Dermis microvascular lymphatic vessel endothelial cell (primary cell): ENCODE measurements around the gene TNRC6C. TPM values are rescaled to one million over a fixed set of nuclear protein-coding genes. Genes with fewer than 3 reads are reported as not detected.
"Not testable (repeated sequence)": the region's sequence is repeated elsewhere in the genome, so short reads cannot be mapped to it uniquely, and the experiment has no call there.

Source experiments
- DNase-seq, 2 donors: peaks; one replicate each; pipeline versions ENCODE4 v3.0.0 to v3.0.0-alpha.2; 2010; ENCODE audit warnings: low read depth in 2 of 2
- total RNA-seq: library from RNA; depleted of rRNA; stranded (reverse); fragments of >200 nt; gene quantifications from 2 replicates; pipeline ENCODE4 v1.2.1, GENCODE V29; 2014

Gene TNRC6C
- total RNA-seq, 1 donor from 2014 or later: 5.5 TPM

DNA sequence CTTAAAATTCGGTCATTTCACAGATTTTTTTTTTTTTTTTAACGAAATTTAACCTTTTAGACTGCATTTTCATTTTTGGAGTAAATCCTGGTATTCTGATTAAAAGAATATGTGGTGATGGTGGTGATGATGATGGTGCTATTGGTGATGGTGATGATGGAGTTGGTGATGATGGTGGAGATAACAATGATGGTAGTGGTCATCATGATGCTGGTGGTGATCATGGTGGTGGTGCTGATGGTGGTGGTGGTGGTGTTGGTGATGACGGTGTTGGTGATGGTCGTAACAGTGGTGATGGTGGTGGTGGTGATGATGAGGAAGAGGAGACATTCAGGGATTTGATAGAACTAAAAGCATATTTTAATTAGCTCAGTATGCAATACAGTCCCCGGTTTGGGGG lies 84.0 kb downstream of the TNRC6C start:
- DNase-seq: no peak

DNA sequence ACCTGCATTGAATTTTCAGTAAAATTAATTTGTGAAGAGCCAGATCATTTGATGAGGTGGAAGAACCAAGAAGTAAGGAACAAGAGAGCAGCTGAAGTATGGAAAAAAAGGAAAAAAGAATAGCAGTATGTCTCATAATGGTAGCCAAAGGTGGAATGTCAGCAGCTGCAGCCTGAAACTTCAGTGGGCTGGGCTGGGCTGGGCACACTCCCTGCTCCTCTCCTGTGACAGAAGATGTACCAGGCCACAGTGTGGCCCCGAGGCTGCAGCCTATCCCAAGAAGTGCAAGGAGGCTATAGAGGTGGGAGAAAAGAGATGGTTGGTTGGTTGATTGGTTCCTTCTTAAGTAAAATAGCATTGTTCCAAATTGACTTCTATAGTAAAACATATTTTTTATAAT lies 84.5 kb downstream of the TNRC6C start:
- DNase-seq: no peak

DNA sequence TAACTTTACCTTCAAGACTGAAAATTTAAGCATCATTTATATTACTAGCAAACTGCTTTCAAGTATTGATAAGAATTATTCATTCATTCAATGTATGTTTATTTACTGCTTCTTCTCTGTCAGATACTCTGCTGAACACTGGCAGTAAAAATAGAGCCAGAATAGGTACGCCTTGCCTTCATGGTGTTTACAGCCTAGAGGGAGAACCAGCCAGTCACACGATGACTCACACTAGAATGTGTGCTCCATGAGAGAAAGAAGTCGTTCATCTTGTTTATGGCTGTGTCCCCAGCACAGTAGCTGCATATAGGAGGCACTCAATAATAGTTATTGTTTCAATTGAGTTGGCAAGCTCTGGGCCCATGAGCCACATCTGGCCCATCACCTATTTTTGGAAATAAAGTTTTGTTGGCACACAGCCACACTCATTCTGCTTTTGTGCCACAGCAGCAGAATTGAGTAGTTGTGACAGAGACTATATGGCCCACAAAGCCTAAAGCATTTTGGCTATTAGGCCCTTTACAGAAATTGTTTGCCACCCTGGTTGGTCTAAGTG lies 85.9 kb downstream of the TNRC6C start:
- DNase-seq: peak; percentile 26 to 39

GRCh38 chr17:78045316-78045715 lies 86.8 kb downstream of the TNRC6C start:
- no peak for DNase-seq

GRCh38 chr17:78046923-78047322 lies 88.4 kb downstream of the TNRC6C start:
- no peak for DNase-seq

GRCh38 chr17:78048346-78049292 lies 90.1 kb downstream of the TNRC6C start:
- DNase-seq: no peak

DNA sequence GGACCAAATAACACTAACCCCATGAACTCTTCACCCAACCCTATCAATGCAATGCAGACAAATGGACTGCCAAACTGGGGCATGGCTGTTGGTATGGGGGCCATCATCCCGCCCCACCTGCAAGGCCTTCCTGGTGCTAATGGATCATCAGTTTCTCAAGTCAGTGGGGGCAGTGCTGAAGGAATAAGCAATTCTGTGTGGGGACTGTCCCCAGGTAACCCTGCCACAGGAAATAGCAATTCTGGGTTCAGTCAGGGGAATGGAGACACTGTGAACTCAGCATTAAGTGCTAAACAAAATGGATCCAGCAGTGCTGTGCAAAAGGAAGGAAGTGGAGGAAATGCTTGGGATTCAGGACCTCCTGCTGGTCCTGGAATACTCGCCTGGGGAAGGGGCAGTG lies 91.1 kb downstream of the TNRC6C start:
- peak in 1 of 2 donors; percentile 8 for DNase-seq

- DNase-seq: no peak
Measured at GRCh38 chr17:78051186-78051972, 92.9 kb downstream of the TNRC6C start.

- no peak for DNase-seq
Measured at GRCh38 chr17:78053777-78054468, 95.4 kb downstream of the TNRC6C start.

GRCh38 chr17:78057113-78057740 lies 98.7 kb downstream of the TNRC6C start:
- DNase-seq: no peak

DNA sequence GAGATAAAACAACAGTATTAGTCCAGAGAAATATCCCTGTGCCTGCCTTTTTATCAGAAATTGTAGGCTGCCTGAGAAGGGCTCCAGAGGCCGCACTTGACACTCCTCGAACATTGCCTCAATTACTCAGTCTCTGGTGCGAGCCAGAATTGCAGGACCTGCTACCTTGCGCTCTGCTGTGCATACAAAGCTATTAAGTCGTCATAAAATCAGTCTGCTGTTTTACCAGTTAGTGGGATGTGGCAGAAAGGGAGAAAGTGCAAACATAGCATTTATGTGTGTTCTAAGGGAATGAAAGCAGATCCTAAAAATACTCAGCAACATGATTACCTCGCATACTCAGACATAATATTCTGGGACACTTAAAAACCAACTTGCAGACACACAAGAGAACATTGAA lies 99.5 kb downstream of the TNRC6C start:
- DNase-seq: no peak

DNA sequence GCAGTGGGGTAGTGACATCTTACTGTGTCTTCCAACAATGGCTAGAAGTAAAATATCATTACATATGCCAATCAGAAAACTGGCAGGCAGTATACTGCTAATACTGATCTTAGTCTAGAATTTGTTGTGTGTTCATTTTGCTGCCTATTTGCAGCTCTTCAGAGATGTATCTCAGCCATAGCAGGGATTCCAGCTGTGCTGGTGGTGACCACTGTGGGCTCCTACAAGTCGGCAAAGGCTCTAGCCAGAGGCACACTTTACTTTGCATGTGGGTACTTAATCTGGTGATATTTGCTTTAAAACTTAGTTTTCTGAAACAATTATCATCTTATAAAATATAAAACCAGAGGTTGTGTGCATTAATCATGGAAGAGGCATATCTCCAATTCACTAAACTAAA lies 100.1 kb downstream of the TNRC6C start:
- no peak for DNase-seq

GRCh38 chr17:78062596-78062995 lies 104.1 kb downstream of the TNRC6C start:
- no peak for DNase-seq

DNA sequence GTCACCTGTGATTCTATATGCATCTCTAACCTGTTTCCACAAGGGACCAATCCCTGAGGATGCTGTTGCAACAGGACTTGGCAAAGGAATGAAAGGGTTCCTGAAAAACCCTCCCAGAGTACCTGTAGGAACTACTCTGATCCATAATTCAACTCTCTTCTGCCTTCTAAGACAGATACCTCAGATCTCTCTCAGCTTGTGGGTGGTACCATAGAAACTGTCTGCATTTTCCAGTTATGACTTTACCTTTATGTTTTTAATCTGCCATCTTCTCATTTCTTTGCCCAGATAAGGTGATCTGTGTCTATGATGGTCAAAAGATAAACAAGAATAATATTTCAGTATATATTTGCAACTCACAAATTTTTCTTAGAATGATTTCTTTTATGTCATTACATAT lies 105.0 kb downstream of the TNRC6C start:
- DNase-seq: no peak

DNA sequence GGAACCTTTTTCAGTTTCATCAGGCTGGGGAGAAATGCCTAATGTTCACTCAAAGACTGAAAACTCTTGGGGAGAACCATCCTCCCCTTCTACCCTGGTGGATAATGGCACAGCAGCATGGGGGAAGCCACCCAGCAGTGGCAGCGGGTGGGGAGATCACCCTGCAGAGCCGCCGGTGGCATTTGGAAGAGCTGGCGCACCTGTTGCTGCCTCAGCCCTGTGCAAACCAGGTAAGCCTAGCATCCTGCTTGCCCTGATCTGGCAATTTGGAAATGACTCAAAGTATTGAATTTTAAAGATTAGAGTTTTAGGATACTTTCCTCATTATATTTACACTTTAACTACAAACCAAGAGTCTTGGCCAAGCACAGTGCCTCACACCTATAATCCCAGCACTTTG lies 106.2 kb downstream of the TNRC6C start:
- DNase-seq: no peak

- not testable (repeated sequence) for DNase-seq
Measured at GRCh38 chr17:78066976-78067375, 108.5 kb downstream of the TNRC6C start.

DNA sequence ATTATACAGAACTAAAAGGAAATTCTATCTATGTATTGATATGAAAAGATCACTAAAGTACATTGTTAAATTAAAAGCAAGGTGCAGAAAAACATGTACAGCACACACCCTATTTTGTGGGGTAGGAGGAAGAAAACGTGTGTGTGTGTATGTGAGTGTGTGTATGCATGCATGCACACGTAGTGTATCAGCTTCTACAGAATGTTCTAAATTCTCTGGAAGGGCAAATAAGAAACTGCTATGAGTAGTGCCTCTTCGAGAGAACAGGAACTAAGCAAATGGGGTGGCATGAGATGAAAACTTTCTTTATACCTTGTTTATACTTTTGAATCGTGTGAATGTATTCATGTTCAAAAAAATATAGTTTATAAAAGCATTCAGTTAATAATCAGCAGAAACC lies 111.2 kb downstream of the TNRC6C start:
- DNase-seq: no peak

- no peak for DNase-seq
Measured at GRCh38 chr17:78072961-78073360, 114.5 kb downstream of the TNRC6C start.

- DNase-seq: no peak
Measured at GRCh38 chr17:78075011-78075410, 116.5 kb downstream of the TNRC6C start.

GRCh38 chr17:78075545-78075944 lies 117.0 kb downstream of the TNRC6C start:
- no peak for DNase-seq

DNA sequence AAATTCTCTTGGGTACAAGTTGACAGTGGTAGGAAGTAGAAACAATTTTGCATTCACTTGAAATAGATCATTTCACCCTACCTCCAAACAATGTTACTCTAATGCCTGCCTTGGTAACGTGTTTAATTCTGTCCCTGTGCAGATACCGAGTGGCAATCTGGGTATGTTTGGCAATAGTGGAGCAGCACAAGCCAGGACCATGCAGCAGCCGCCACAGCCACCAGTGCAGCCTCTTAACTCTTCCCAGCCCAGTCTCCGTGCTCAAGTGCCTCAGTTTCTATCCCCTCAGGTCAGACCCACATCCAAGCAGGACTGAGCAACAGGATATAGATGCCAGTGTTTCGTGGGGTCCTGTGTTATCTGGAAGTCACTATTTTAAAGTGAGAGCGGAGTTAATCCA lies 120.8 kb downstream of the TNRC6C start:
- no peak for DNase-seq
